Measurements from ENCODE around the gene CLIP1.

CLIP1 gene

GRCh38 chr12:122355706-122356105 is 66.8 kb downstream of the CLIP1 start:
- no peak for DNase-seq (ENCODE audit: low spot score)

- DNase-seq (ENCODE audit: low spot score): no peak
These were observed 67.4 kb downstream of the CLIP1 start for GRCh38 chr12:122354958-122355641.

- DNase-seq (ENCODE audit: low spot score): no peak
These were observed 70.1 kb downstream of the CLIP1 start for GRCh38 chr12:122352394-122352793.

GRCh38 chr12:122350141-122350848 is 72.2 kb downstream of the CLIP1 start:
- DNase-seq (ENCODE audit: low spot score): peak; percentile 82

GRCh38 chr12:122349078-122349477 is 73.4 kb downstream of the CLIP1 start:
- no peak for DNase-seq (ENCODE audit: low spot score)

- no peak for DNase-seq (ENCODE audit: low spot score)
These were observed 74.0 kb downstream of the CLIP1 start for GRCh38 chr12:122348505-122348904.

GRCh38 chr12:122346054-122346453 is 76.4 kb downstream of the CLIP1 start:
- DNase-seq (ENCODE audit: low spot score): no peak

- DNase-seq (ENCODE audit: low spot score): no peak
These were observed 77.4 kb downstream of the CLIP1 start for GRCh38 chr12:122345042-122345441.

GRCh38 chr12:122336015-122336946 is 86.2 kb downstream of the CLIP1 start:
- DNase-seq (ENCODE audit: low spot score): peak; percentile 63

GRCh38 chr12:122333142-122334087 is 89.1 kb downstream of the CLIP1 start:
- peak; percentile 11 for DNase-seq (ENCODE audit: low spot score)

- DNase-seq (ENCODE audit: low spot score): no peak
These were observed 94.7 kb downstream of the CLIP1 start for GRCh38 chr12:122327494-122328385.

GRCh38 chr12:122327014-122327413 is 95.5 kb downstream of the CLIP1 start:
- no peak for DNase-seq (ENCODE audit: low spot score)

GRCh38 chr12:122326586-122326985 is 95.9 kb downstream of the CLIP1 start:
- no peak for DNase-seq (ENCODE audit: low spot score)

GRCh38 chr12:122323311-122324019 is 99.0 kb downstream of the CLIP1 start:
- no peak for DNase-seq (ENCODE audit: low spot score)

- no peak for DNase-seq (ENCODE audit: low spot score)
These were observed 100.0 kb downstream of the CLIP1 start for GRCh38 chr12:122322501-122322900.

GRCh38 chr12:122318607-122319605 is 103.6 kb downstream of the CLIP1 start:
- peak; percentile 90 for DNase-seq (ENCODE audit: low spot score)

GRCh38 chr12:122312926-122313325 is 109.5 kb downstream of the CLIP1 start:
- DNase-seq (ENCODE audit: low spot score): no peak

GRCh38 chr12:122311696-122312095 is 110.8 kb downstream of the CLIP1 start:
- DNase-seq (ENCODE audit: low spot score): no peak

All from GM03348 (cell line).